Mucosa of rectum (tissue), 2 donors: Measurements from ENCODE around the gene C1QA.
A peak's percentile ranks its signal among the peaks of the same experiment; 100 is the strongest.

Experiments
- H3K27ac ChIP-seq, 2 donors: one replicate each; pipeline ENCODE4 v1.7.0; 2013; ENCODE audit warnings: inconsistent platforms in 2 of 2, low read depth in 2 of 2, low read length in 2 of 2
- H3K27me3 ChIP-seq, 2 donors: one replicate each; pipeline ENCODE4 v1.7.0; 2013; ENCODE audit warnings: low read length in 2 of 2; ENCODE audit not compliant: control insufficient read depth in 2 of 2, insufficient read depth in 2 of 2
- H3K36me3 ChIP-seq, 2 donors: one replicate each; pipeline ENCODE4 v1.7.0; 2013; ENCODE audit warnings: low read length in 2 of 2; ENCODE audit not compliant: control insufficient read depth in 2 of 2, insufficient read depth in 2 of 2
- H3K4me1 ChIP-seq, 2 donors: one replicate each; pipeline ENCODE4 v1.7.0; 2013; ENCODE audit warnings: low read length in 2 of 2, mild to moderate bottlenecking in 1 of 2; ENCODE audit not compliant: control insufficient read depth in 2 of 2, insufficient read depth in 2 of 2
- H3K4me3 ChIP-seq, 2 donors: one replicate each; pipeline ENCODE4 v1.7.0; 2013; ENCODE audit warnings: low read length in 2 of 2
- H3K9ac ChIP-seq, 2 donors: one replicate each; pipeline ENCODE4 v1.7.0; 2013; ENCODE audit warnings: low read length in 2 of 2, low read depth in 1 of 2, mild to moderate bottlenecking in 1 of 2
- H3K9me3 ChIP-seq, 2 donors: one replicate each; pipeline ENCODE4 v1.7.0; 2013; ENCODE audit warnings: low read length in 2 of 2; ENCODE audit not compliant: control insufficient read depth in 2 of 2
- donor health status: healthy.
- donor health status: Normal muscosa, but diverticular disease.

Gene C1QA

GRCh38 chr1:22636353-22636752 is at the start of gene C1QA:
Gene C1QA, plus strand, starts transcription at chr1:22636628. Its CDS starts 989 bp downstream, at chr1:22637617.
- Histone ChIP-seq H3K27ac (peak within 1 kb of the TSS; percentile 39 to 43), H3K4me1 (no peaks in the 10 kb centered on the region), H3K4me3 (peak within 1 kb of the TSS; percentile 14 to 28), H3K36me3 (no peaks in the 10 kb centered on the region), H3K27me3 (peaks cover 1 to 4% of the 10 kb centered on the region in 2 donors), H3K9ac (peak within 1 kb of the TSS; percentile 32 to 34), H3K9me3 (no peaks in the 10 kb centered on the region)

GRCh38 chr1:22587247-22587646 is 49.2 kb upstream of the C1QA start:
- Histone ChIP-seq H3K4me1 (no peaks in the 10 kb centered on the region), H3K36me3 (no peaks in the 10 kb centered on the region), H3K27ac (no peak overlapping the region), H3K27me3 (peaks cover 4% of the 10 kb centered on the region in 2 donors), H3K9ac (no peak overlapping the region), H3K4me3 (no peak overlapping the region), H3K9me3 (no peaks in the 10 kb centered on the region)

GRCh38 chr1:22588899-22589422 is 47.5 kb upstream of the C1QA start:
- no peaks in the 10 kb centered on the region for H3K36me3 ChIP-seq
- H3K27ac ChIP-seq = no peak overlapping the region
- no peak overlapping the region for H3K9ac ChIP-seq
- H3K27me3 ChIP-seq = peaks cover 6 to 13% of the 10 kb centered on the region in 2 donors
- H3K4me3 ChIP-seq = no peak overlapping the region
- no peaks in the 10 kb centered on the region for H3K4me1 ChIP-seq
- H3K9me3 ChIP-seq = no peaks in the 10 kb centered on the region

- H3K27me3 ChIP-seq = peaks cover 10 to 27% of the 10 kb centered on the region in 2 donors
- H3K36me3 ChIP-seq = no peaks in the 10 kb centered on the region
- H3K27ac ChIP-seq = no peak overlapping the region
- H3K4me1 ChIP-seq = no peaks in the 10 kb centered on the region
- no peak overlapping the region for H3K9ac ChIP-seq
- no peaks in the 10 kb centered on the region for H3K9me3 ChIP-seq
- H3K4me3 ChIP-seq = no peak overlapping the region
These were observed 44.9 kb upstream of the C1QA start for GRCh38 chr1:22591576-22591975.

GRCh38 chr1:22592051-22592450 is 44.4 kb upstream of the C1QA start:
- Histone ChIP-seq H3K9ac (no peak overlapping the region), H3K4me1 (no peaks in the 10 kb centered on the region), H3K27ac (no peak overlapping the region), H3K27me3 (peaks cover 10 to 27% of the 10 kb centered on the region in 2 donors), H3K4me3 (no peak overlapping the region), H3K36me3 (no peaks in the 10 kb centered on the region), H3K9me3 (no peaks in the 10 kb centered on the region)

- no peak overlapping the region for H3K4me3 ChIP-seq
- H3K9ac ChIP-seq = no peak overlapping the region
- no peaks in the 10 kb centered on the region for H3K36me3 ChIP-seq
- H3K4me1 ChIP-seq = no peaks in the 10 kb centered on the region
- H3K27me3 ChIP-seq = peaks cover 10 to 24% of the 10 kb centered on the region in 2 donors
- H3K27ac ChIP-seq = no peak overlapping the region
- H3K9me3 ChIP-seq = no peaks in the 10 kb centered on the region
These were observed 43.3 kb upstream of the C1QA start for GRCh38 chr1:22592919-22593790.

- Histone ChIP-seq H3K9ac (no peak overlapping the region), H3K9me3 (no peaks in the 10 kb centered on the region), H3K27me3 (peaks cover 10 to 34% of the 10 kb centered on the region in 2 donors), H3K36me3 (no peaks in the 10 kb centered on the region), H3K27ac (no peak overlapping the region), H3K4me3 (no peak overlapping the region), H3K4me1 (no peaks in the 10 kb centered on the region)
These were observed 42.0 kb upstream of the C1QA start for GRCh38 chr1:22594396-22594795.

- Histone ChIP-seq H3K27ac (no peak overlapping the region), H3K9ac (no peak overlapping the region), H3K36me3 (no peaks in the 10 kb centered on the region), H3K27me3 (peaks cover 10 to 34% of the 10 kb centered on the region in 2 donors), H3K9me3 (no peaks in the 10 kb centered on the region), H3K4me3 (no peak overlapping the region), H3K4me1 (no peaks in the 10 kb centered on the region)
These were observed 41.3 kb upstream of the C1QA start for GRCh38 chr1:22595108-22595507.

- Histone ChIP-seq H3K27me3 (peaks cover 7 to 36% of the 10 kb centered on the region in 2 donors), H3K27ac (no peak overlapping the region), H3K9ac (no peak overlapping the region), H3K4me3 (no peak overlapping the region), H3K9me3 (no peaks in the 10 kb centered on the region), H3K4me1 (no peaks in the 10 kb centered on the region), H3K36me3 (no peaks in the 10 kb centered on the region)
These were observed 39.0 kb upstream of the C1QA start for GRCh38 chr1:22597301-22597965.

- Histone ChIP-seq H3K4me1 (no peaks in the 10 kb centered on the region), H3K27me3 (peaks cover 5 to 36% of the 10 kb centered on the region in 2 donors), H3K9ac (no peak overlapping the region), H3K36me3 (no peaks in the 10 kb centered on the region), H3K27ac (no peak overlapping the region), H3K4me3 (no peak overlapping the region), H3K9me3 (no peaks in the 10 kb centered on the region)
These were observed 38.4 kb upstream of the C1QA start for GRCh38 chr1:22597996-22598395.
